ENCODE measurements around the gene KRTAP15-1.

DNA sequence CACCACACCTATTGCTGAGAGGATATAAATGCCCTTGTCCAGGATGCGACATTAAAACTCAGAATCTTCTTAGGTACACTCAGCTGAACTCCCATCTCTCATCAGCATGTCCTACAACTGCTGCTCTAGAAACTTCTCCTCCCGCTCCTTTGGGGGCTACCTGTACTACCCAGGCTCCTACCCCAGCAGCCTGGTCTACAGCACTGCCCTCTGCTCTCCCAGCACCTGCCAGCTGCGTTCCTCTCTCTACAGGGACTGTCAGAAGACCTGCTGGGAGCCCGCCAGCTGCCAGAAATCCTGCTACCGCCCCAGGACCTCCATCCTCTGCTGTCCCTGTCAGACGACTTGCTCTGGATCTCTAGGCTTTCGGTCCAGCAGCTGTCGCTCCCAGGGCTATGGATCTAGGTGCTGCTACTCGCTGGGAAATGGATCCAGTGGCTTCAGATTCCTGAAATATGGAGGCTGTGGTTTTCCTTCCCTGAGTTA lies 9.9 kb upstream of the KRTAP15-1 start, which contains the start of gene KRTAP13-4:
- TF ChIP-seq, protein P1, sequence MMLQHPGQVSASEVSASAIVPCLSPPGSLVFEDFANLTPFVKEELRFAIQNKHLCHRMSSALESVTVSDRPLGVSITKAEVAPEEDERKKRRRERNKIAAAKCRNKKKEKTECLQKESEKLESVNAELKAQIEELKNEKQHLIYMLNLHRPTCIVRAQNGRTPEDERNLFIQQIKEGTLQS (IDR thresholded peaks at IDR 0.05), result no peak
- TF ChIP-seq, protein P2, sequence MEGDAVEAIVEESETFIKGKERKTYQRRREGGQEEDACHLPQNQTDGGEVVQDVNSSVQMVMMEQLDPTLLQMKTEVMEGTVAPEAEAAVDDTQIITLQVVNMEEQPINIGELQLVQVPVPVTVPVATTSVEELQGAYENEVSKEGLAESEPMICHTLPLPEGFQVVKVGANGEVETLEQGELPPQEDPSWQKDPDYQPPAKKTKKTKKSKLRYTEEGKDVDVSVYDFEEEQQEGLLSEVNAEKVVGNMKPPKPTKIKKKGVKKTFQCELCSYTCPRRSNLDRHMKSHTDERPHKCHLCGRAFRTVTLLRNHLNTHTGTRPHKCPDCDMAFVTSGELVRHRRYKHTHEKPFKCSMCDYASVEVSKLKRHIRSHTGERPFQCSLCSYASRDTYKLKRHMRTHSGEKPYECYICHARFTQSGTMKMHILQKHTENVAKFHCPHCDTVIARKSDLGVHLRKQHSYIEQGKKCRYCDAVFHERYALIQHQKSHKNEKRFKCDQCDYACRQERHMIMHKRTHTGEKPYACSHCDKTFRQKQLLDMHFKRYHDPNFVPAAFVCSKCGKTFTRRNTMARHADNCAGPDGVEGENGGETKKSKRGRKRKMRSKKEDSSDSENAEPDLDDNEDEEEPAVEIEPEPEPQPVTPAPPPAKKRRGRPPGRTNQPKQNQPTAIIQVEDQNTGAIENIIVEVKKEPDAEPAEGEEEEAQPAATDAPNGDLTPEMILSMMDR (IDR thresholded peaks at IDR 0.05 in 2 of 3, conservative IDR thresholded peaks at IDR 0.05 in 1 of 3; ENCODE audit: borderline replicate concordance in 1 of 3, insufficient read depth in 1 of 3, low read depth in 2 of 3, low read length in 2 of 3), result no peak
